Stimulated activated memory B cell treated with anti-CD40 and anti-IgM and Interleukin-4, amounts not matched to agents 10 μg/mL and 1 μg/mL and 100 μg/mL, for 72 hours (primary cell): ENCODE results near the gene CLINT1.

Experiments used
- ATAC-seq: fragments of 150-1000 bp; cut with Tn5 transposase; 2 replicates; pipeline ENCODE4 v1.10.0; 2021
- H3K27ac Mint-ChIP-seq: one replicate; pipeline ENCODE4 v1.8.0; 2022; ENCODE audit warnings: mild to moderate bottlenecking, mixed read lengths
- H3K27me3 Mint-ChIP-seq: one replicate; pipeline ENCODE4 v1.8.0; 2022; ENCODE audit warnings: mixed read lengths
- H3K36me3 Mint-ChIP-seq: one replicate; pipeline ENCODE4 v1.8.0; 2022; ENCODE audit warnings: mixed read lengths
- H3K4me1 Mint-ChIP-seq: one replicate; pipeline ENCODE4 v1.8.0; 2022; ENCODE audit warnings: mixed read lengths
- H3K4me3 Mint-ChIP-seq: one replicate; pipeline ENCODE4 v1.8.0; 2022; ENCODE audit warnings: mild to moderate bottlenecking, moderate library complexity, mixed read lengths
- H3K9me3 Mint-ChIP-seq: one replicate; pipeline ENCODE4 v1.8.0; 2022; ENCODE audit warnings: mixed read lengths

CLINT1 gene

GRCh38 chr5:157817387-157817702, 41.6 kb downstream of the CLINT1 start:
- H3K27ac Mint-ChIP-seq: peak overlapping the region; percentile 51
- no peaks in the 10 kb centered on the region for H3K9me3 Mint-ChIP-seq
- ATAC-seq: no peak
- peaks cover 19% of the 10 kb centered on the region for H3K36me3 Mint-ChIP-seq
- H3K4me1 Mint-ChIP-seq: peaks cover 30% of the 10 kb centered on the region
- H3K27me3 Mint-ChIP-seq: no peaks in the 10 kb centered on the region
- H3K4me3 Mint-ChIP-seq: no peak overlapping the region

- no peak for ATAC-seq
- Mint-ChIP-seq H3K9me3 (no peaks in the 10 kb centered on the region), H3K4me3 (no peak overlapping the region), H3K27ac (peak overlapping the region; percentile 51), H3K36me3 (peaks cover 14% of the 10 kb centered on the region), H3K27me3 (no peaks in the 10 kb centered on the region), H3K4me1 (peaks cover 24% of the 10 kb centered on the region)
Measured at GRCh38 chr5:157816682-157817386, 42.1 kb downstream of the CLINT1 start.

DNA sequence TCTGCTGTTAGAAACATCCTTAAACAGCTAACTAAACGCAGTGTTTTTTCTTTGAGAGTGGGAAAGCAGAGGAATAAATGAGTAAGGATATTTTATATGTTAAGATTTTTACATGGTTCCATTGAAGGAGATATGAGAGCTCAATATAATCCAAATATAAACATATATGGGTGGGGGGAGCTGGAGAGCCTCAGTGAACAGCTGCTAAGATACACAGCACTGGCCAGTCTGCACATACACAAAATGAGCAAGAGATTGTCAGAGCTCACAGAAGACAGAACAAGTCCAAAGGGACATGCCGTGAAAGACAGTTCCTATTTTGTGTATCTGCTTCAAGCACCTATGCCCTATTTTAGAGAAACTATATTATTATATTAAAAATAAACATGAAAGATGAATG, 46.9 kb downstream of the CLINT1 start:
- Mint-ChIP-seq H3K36me3 (peaks cover 27% of the 10 kb centered on the region), H3K9me3 (no peaks in the 10 kb centered on the region), H3K4me1 (no peaks in the 10 kb centered on the region), H3K27me3 (no peaks in the 10 kb centered on the region), H3K27ac (no peak overlapping the region), H3K4me3 (no peak overlapping the region)
- no peak for ATAC-seq

GRCh38 chr5:157808043-157808442, 50.9 kb downstream of the CLINT1 start:
- Mint-ChIP-seq H3K4me1 (no peaks in the 10 kb centered on the region), H3K36me3 (peaks cover 47% of the 10 kb centered on the region), H3K27ac (no peak overlapping the region), H3K27me3 (no peaks in the 10 kb centered on the region), H3K4me3 (no peak overlapping the region), H3K9me3 (no peaks in the 10 kb centered on the region)
- no peak for ATAC-seq

DNA sequence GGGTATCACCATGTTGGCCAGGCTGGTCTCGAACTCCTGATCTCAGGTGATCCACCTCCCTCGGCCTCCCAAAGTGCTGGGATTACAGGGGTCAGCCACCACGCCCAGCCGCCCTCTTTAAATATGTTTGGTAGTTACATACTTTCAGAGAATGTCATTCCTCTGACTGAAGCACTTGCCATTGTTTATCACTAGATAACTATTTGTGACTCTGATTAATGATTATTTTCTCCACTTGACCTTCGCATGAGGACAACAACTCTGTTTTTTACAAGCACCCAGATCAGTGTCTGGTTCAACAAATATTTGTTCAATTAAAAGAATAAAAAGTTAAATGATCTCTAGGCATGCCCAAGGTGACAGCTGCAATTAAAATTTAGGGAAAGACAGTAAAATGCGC, 56.2 kb downstream of the CLINT1 start:
- no peak for ATAC-seq
- Mint-ChIP-seq H3K36me3 (peaks cover 45% of the 10 kb centered on the region), H3K4me1 (no peaks in the 10 kb centered on the region), H3K4me3 (no peak overlapping the region), H3K27ac (no peak overlapping the region), H3K27me3 (no peaks in the 10 kb centered on the region), H3K9me3 (no peaks in the 10 kb centered on the region)

DNA sequence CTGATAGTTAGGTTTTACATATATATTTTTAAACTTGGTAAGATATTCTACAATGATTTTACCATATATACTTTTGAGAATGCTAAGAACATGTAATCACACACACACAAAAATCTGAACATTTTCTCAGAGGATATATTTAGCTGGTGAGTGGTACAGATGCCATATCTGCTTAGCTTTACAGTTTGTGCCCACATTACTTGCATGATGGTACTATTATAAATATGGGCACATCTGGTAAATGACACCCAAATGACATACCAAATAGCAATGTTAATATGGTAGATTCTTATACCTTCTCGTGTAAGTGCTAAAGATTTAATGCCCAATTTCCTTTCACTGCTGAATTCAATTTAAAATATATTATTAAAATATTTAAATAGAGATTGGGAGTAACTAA, 58.8 kb downstream of the CLINT1 start:
- Mint-ChIP-seq H3K36me3 (peaks cover 36% of the 10 kb centered on the region), H3K27me3 (no peaks in the 10 kb centered on the region), H3K4me1 (no peaks in the 10 kb centered on the region), H3K4me3 (no peak overlapping the region), H3K27ac (no peak overlapping the region), H3K9me3 (no peaks in the 10 kb centered on the region)
- ATAC-seq: no peak

DNA sequence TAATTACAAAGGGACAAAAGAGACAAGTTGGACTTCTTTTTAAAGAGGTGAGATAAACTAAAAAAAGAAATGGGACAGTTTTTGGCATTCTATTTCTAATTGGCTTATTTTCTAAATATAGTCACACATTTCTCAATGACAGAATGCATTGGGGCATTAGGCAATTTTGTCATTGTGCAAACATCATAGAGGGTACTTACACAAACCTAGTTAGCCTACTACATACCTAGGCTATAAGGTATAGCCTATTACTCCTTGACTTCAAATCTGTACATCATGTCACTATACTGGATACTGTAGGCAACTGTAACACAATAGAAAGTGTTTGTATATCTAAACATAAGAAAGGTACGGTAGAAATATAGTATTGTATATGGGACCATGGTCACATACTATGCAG, 59.4 kb downstream of the CLINT1 start:
- no peaks in the 10 kb centered on the region for H3K4me1 Mint-ChIP-seq

DNA sequence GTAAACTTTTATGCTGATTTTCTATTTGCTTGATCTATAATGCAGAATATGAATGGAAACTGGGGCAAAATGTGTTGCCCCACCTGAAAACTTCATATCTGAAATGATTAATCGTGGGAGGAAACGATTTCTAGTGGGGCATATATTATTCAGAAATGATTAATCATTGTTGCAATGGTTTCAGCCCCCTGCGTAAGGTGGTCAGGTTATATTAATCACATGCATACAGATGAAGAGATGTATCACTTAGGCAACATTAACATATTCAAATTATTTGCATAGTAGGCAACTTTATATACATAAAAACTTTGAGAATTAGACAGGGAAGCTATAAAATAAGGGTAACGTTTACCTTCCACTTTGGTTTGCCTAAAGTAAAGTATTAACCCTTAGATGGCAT, 65.6 kb downstream of the CLINT1 start:
- Mint-ChIP-seq H3K36me3 (peaks cover 50% of the 10 kb centered on the region), H3K9me3 (no peaks in the 10 kb centered on the region), H3K4me3 (no peak overlapping the region), H3K27ac (peak overlapping the region; percentile 30), H3K27me3 (no peaks in the 10 kb centered on the region), H3K4me1 (no peaks in the 10 kb centered on the region)
- no peak for ATAC-seq

More for the DNA sequence above, 59.4 kb downstream of the CLINT1 start:
- ATAC-seq: no peak
- Mint-ChIP-seq H3K36me3 (peaks cover 34% of the 10 kb centered on the region), H3K4me3 (no peak overlapping the region), H3K27me3 (no peaks in the 10 kb centered on the region), H3K9me3 (no peaks in the 10 kb centered on the region), H3K27ac (no peak overlapping the region)

GRCh38 chr5:157785801-157786200, 73.1 kb downstream of the CLINT1 start:
- Mint-ChIP-seq H3K27me3 (no peaks in the 10 kb centered on the region), H3K9me3 (no peaks in the 10 kb centered on the region), H3K4me1 (no peaks in the 10 kb centered on the region), H3K27ac (no peak overlapping the region), H3K36me3 (peaks cover 31% of the 10 kb centered on the region), H3K4me3 (no peak overlapping the region)
- no peak for ATAC-seq

DNA sequence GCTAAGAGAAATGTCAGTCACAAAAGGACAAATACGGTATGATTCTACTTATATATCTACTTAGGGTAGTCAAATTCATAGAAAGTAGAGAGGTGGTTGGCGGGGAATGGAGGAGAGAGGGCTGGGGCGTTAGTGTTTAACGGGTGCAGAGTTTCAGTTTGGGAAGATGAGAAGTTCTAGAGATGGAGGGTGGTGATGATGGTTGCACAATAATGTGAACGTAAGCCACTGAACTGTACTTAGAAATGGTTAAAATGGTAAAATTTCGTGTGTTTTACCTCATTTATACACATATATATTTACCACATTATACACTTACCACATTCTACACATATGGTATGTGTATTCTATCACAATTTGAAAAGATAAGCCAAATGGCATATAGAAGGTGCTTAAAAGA, 79.7 kb downstream of the CLINT1 start:
- H3K27ac Mint-ChIP-seq: no peak overlapping the region
- no peaks in the 10 kb centered on the region for H3K36me3 Mint-ChIP-seq
- peaks cover 2% of the 10 kb centered on the region for H3K27me3 Mint-ChIP-seq
- H3K9me3 Mint-ChIP-seq: no peaks in the 10 kb centered on the region
- H3K4me1 Mint-ChIP-seq: no peaks in the 10 kb centered on the region
- no peak for ATAC-seq
- no peak overlapping the region for H3K4me3 Mint-ChIP-seq

GRCh38 chr5:157778121-157778805, 80.7 kb downstream of the CLINT1 start:
- H3K27me3 Mint-ChIP-seq: peaks cover 11% of the 10 kb centered on the region
- no peaks in the 10 kb centered on the region for H3K4me1 Mint-ChIP-seq
- no peaks in the 10 kb centered on the region for H3K9me3 Mint-ChIP-seq
- no peak for ATAC-seq
- H3K36me3 Mint-ChIP-seq: no peaks in the 10 kb centered on the region
- no peak overlapping the region for H3K27ac Mint-ChIP-seq
- no peak overlapping the region for H3K4me3 Mint-ChIP-seq

DNA sequence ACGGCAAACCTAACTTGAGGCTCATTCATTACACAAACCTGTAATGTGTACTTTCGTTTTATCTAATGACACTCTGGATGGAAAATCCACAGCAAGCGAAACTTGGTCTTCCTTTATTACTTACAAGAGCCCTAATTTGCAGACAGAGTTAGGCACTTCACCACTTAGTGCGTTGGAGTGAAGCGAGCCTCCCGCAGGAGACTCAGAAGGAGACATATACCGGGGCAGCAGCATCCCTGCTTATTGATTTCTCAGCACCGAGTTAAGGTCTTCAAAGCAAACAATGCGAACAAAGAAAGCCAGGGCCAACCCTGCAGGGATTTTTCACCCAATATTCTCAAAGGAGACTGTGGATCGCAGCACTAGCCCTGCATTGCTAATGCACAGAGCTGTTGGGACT, 86.8 kb downstream of the CLINT1 start:
- Mint-ChIP-seq H3K27ac (no peak overlapping the region), H3K9me3 (no peaks in the 10 kb centered on the region), H3K4me3 (peak overlapping the region; percentile 35), H3K27me3 (peaks cover 13% of the 10 kb centered on the region), H3K4me1 (peaks cover 4% of the 10 kb centered on the region), H3K36me3 (no peaks in the 10 kb centered on the region)
- peak; percentile 34 for ATAC-seq

GRCh38 chr5:157770665-157771064, 88.3 kb downstream of the CLINT1 start:
- H3K27me3 Mint-ChIP-seq: peaks cover 13% of the 10 kb centered on the region
- no peak overlapping the region for H3K4me3 Mint-ChIP-seq
- no peaks in the 10 kb centered on the region for H3K36me3 Mint-ChIP-seq
- peaks cover 4% of the 10 kb centered on the region for H3K4me1 Mint-ChIP-seq
- ATAC-seq: no peak
- no peaks in the 10 kb centered on the region for H3K9me3 Mint-ChIP-seq
- H3K27ac Mint-ChIP-seq: no peak overlapping the region

DNA sequence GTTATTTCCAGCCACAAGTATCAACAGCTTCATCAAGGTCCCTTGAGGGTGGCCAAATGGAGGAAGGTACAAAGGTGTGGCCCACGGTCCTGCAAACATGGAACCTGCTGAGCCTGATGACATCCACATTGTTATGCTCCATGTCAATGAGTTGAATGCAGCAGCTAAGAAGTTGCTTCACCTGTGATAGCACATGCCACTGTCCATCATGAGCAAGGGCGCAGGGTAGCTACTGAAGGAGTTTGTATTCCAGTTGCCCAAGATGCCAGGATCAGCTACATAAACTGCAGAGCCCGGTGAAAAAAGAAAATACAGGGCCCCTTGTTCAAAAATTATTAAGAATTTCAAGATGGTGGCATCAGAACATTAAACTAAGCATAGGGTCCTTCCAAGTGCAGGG, 91.3 kb downstream of the CLINT1 start:
- Mint-ChIP-seq H3K4me3 (no peak overlapping the region), H3K27ac (no peak overlapping the region), H3K4me1 (peaks cover 4% of the 10 kb centered on the region), H3K36me3 (no peaks in the 10 kb centered on the region), H3K27me3 (no peaks in the 10 kb centered on the region), H3K9me3 (no peaks in the 10 kb centered on the region)
- no peak for ATAC-seq

DNA sequence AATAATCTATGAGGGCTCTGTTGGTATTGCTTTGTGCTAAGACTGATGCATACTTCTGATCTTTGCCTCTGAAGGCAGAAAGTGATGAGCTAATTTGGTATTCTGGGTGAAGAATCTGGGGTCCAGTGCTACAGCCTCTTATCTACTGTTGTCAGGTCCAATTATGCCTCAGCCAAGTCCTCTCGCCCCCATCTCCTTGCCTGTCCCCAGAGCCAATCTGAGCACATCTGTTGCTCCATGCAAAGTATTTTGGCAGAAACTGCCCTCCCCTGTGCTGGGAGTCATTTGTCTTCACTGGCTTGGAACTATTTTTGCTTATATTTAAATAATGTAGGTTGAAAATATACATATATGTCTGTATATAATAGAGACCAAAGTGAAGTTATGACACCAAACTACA, 92.0 kb downstream of the CLINT1 start:
- Mint-ChIP-seq H3K27me3 (no peaks in the 10 kb centered on the region), H3K36me3 (no peaks in the 10 kb centered on the region), H3K27ac (no peak overlapping the region), H3K4me3 (no peak overlapping the region), H3K4me1 (no peaks in the 10 kb centered on the region), H3K9me3 (no peaks in the 10 kb centered on the region)
- no peak for ATAC-seq

GRCh38 chr5:157766442-157766841, 92.5 kb downstream of the CLINT1 start:
- no peak overlapping the region for H3K27ac Mint-ChIP-seq
- no peaks in the 10 kb centered on the region for H3K36me3 Mint-ChIP-seq
- no peak overlapping the region for H3K4me3 Mint-ChIP-seq
- H3K9me3 Mint-ChIP-seq: no peaks in the 10 kb centered on the region
- no peak for ATAC-seq
- no peaks in the 10 kb centered on the region for H3K27me3 Mint-ChIP-seq
- no peaks in the 10 kb centered on the region for H3K4me1 Mint-ChIP-seq
